Stimulated activated CD4-positive, alpha-beta T cell treated with anti-CD3 and anti-CD28 coated beads, Interleukin-12 subunit alpha, Interleukin-12 subunit beta, amount 100 ng/mL, for 24 hours (primary cell): Measurements from ENCODE around the gene PHLDB2.

Experiments used
- DNase-seq, 2 experiments: peaks; one replicate each; pipeline ENCODE4 v3.0.0-alpha.2; 2020; ENCODE audit warnings: low read depth in 2 of 2

Gene PHLDB2

DNA sequence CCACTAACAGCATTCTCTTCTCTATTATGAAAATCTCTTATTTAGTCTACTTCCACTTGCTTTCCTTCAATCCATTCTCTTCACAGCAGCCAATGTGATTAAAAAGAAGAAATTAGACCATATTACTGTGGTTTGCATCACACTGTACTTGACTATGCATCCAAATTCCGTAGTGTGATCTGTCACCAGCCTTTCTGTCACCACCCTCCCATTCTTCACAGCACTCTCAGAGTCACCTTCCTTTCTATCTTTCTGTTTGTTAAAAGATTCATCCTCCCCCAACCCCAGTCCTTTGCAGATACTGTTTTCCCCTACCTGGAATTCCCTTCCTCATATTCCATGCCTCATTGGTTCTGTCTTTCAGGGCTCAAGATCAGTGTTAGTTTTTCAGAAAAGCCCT, 64.7 kb downstream of the PHLDB2 start:
- DNase-seq: no peak

DNA sequence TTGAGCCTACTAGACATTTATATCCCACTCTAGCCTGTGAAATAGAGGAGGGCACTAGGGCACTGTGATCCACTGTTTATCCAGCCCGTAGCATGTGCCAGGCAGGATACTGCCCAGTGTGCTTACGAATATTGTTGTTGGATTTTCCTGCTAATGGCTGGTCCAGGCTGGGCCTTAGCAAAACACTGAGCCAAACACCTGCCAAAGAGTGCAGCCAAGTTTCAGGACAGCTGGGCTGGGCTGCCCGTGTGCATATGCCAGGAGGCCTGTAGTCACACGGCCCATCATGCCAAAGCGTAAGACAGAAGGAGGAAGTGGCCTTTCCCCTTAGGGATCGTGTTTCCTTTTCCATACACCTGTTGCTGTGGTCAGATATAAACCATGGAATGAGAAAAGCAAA, 65.2 kb downstream of the PHLDB2 start:
- DNase-seq: no peak

DNA sequence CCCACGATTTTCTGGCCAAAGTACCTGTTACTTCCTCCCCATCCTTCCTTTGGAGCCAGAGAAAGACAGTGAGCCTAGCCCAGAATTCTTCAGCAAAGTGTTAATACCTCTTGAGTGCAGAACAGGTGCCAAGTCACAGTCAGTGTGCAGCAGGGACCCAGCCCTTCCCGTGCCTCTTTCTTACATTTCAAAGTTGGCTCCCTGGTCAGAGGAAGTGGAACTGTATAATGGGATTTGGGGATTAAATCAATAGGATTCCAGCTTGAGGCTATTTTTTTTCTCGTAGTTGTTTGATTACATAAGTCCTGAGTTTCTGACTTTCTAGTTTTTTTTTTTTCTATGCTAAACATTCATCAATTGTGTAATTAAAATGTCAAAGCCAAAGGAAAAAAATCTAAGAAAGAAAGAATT, 67.2 kb downstream of the PHLDB2 start:
- DNase-seq: no peak

DNA sequence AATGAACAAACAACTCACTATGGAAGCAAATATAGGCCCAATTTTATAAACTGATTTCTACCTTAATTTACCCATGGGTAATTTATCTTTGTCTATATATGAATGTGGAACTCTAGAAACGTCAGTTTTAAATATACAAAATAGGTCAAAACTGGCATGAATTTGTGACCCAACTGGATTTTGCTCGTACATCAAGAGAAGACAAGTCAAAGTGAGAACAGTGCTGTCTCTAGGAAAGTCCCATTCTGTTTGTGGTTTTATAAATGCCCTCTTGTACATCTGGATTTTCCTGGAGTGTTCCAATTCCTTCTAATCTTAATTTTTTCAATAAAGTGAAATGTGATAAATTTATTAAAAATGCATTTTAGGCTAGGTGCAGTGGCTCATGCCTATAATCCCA, 69.5 kb downstream of the PHLDB2 start:
- no peak for DNase-seq

DNA sequence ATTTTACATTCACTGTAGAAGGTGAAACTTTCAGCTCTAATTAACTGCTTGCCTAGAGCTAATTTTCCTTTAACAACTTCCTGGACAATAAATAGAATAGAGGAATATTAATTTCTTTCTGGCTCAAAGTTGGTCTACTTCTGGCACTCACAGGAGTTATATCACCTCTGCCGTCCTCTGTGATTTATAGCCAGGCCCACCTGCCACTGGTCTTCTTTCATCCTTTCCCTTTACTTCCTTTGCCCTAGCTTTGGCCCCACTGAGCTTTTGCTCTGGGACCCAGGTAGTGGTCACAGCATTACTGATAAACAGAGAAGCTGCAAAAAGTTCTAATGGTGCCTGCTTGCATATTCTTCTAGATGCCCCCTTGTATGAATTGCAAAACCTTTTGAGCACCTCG, 70.4 kb downstream of the PHLDB2 start:
- DNase-seq: no peak

- DNase-seq: no peak
These were observed 73.9 kb downstream of the PHLDB2 start for GRCh38 chr3:111932946-111933345.

GRCh38 chr3:111936191-111936841, 77.3 kb downstream of the PHLDB2 start:
- DNase-seq: no peak

GRCh38 chr3:111936967-111937366, 77.9 kb downstream of the PHLDB2 start:
- no peak for DNase-seq

GRCh38 chr3:111937871-111938270, 78.8 kb downstream of the PHLDB2 start:
- no peak for DNase-seq

DNA sequence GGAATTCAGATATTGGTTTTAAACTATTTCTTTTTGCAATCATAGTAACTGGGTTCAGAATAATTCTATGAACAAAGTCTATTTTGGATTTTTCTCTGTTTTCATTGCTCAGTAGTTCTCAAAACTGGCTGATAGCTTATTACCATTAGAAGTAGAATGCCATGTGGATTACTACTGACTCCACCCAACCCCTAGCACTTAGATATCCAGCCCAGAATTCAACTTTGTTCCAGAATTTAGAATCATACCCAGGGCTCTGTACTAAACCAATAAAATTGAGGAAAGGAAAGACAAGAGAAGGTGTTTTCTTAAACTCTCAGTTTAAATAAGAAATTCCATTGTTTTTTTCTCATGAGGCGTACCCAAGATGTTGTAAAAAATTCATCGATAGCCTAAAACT, 80.8 kb downstream of the PHLDB2 start:
- DNase-seq: no peak

DNA sequence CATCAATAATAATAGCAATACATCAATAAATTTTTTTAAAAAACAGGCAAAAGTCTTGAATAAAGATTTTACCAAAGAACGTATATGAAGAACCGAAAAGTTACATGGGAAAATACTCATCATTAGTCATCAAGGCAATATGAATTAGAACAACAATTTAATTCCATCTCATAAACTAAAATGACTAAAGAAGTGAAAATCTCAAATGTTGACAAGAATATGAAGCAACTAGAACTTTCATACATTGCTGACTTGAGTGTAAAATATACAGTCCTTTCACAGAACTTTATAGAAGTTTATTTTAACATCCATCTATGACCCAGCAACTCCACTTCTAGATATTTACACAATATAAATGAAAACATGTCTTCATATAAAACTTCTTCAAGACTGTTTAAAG, 84.5 kb downstream of the PHLDB2 start:
- DNase-seq: no peak

- no peak for DNase-seq
These were observed 85.3 kb downstream of the PHLDB2 start for GRCh38 chr3:111944372-111944771.

- no peak for DNase-seq
These were observed 88.2 kb downstream of the PHLDB2 start for GRCh38 chr3:111947231-111947630.

DNA sequence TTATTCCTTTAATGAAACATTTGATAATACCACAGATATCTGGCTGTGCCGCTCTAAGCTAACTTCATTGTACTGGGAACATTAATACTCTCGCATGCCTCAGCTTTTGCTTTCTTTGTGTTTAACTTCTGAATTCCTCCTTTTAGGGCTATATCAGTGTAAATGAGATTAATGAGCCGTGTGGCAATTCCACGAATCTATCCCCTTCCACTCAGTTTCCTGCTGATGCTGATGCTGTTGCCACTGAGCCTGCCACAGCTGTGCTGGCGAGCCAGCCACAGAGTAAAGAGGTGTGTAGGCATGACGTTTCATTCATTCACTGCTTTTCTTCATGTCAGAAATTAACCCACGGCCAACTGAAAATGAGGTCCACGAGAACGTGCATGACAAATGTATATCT, 89.7 kb downstream of the PHLDB2 start:
- DNase-seq: no peak

GRCh38 chr3:111949712-111950111, 90.6 kb downstream of the PHLDB2 start:
- DNase-seq: no peak

DNA sequence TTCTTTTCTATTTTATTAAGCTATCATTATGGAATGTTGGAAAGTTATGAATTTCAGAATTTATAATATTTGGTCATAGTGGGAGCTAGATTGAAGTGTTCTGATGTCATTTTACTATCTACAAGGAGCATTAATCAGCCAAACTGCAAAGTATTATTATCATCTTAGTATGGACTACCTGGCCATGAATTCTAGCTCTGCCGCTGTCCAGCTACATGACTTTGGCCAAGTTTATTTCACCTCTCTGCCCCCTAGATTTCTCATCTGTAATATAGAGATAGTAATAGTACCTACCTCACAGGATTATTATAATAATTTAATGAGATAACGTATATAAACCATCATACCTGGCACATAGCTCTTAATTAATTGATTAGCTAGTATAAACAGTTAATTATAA, 92.0 kb downstream of the PHLDB2 start:
- DNase-seq: no peak

DNA sequence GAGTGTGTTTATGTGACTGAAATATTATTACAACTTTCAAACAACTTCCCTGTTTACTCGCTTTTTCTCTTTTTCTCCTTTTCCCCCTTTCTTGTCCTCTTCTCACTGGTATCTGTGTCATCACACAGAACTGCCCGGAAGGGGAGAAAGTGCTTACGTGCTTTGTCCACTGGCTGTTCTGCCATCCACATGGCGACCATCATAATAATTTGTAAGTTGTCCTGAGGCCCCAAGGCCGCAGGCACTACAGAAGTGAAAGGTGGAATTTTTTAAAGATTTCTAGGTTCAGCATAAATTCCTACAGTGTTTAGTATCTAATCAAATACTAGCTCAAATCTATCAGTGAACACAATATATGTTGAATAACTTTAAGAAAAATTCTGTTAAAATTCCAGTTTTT, 93.0 kb downstream of the PHLDB2 start:
- DNase-seq: no peak

DNA sequence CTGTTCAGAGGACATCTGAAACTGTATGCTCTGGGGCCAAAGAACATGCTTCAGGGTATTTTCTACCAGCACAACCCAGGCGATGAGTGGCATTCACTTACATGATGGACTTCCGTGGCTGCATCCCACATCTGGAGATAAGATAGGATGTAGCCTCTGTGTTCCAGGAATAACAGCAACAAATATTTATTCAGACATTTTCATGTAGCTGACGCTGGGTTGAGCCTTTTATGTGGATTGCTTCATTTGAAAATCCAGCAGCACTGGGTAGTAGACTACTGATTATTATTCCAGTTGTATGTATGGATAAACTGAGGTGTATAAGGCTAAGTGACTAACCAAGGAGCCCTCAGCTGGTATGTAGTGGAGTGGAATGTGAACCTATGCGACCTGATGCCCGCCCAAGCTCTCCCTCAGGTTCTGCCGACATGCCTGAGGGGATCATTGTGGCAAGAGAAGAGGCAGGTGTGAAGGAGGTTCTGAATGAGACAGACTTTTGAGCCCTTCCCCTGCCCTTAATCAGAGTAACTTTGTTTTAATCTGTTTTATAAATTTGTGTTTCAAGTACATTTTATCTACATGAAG, 93.9 kb downstream of the PHLDB2 start:
- DNase-seq: no peak

DNA sequence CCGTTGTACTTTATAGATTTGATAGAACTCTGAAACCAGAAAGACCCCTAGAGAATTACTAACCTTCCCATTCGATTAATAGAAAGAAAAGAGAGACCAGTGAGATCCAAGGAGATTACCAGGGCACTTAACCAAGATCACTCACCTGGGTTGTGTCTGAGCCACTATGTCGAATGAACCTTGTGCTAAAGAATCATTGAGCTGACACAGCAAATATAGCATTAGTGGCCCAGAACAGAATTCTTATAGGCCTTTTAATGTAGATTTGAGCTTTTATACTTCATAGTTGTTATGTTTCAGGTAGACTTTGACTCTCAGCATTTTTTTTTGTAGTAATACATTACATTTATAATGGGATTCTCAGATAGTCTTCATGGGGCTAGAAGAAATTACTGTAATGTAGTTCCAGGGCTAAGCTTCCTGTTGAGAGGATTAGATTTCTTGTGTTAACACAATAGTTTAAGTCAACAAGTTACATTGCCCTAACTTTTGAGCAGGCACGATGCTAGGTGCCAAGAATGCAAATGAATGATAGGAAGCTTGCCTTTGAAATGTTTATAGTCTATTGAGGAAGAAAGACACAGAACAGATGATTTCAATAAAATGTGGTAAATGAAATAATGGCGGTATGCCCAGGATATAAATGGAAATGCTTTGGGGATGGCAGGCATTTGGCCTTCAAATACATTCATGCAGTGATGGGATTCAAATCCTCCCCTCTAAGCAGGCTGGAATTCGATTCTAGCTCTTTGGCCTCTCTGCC, 95.3 kb downstream of the PHLDB2 start:
- DNase-seq: no peak

- DNase-seq: no peak
These were observed 96.8 kb downstream of the PHLDB2 start for GRCh38 chr3:111955876-111956275.

GRCh38 chr3:111956449-111956848, 97.4 kb downstream of the PHLDB2 start:
- DNase-seq: no peak

GRCh38 chr3:111956995-111957734, 98.1 kb downstream of the PHLDB2 start:
- DNase-seq: no peak
